Neural progenitor cell (in vitro differentiated cells): ENCODE measurements around the gene TBX10. TPM values are rescaled to one million over a fixed set of nuclear protein-coding genes. Genes with fewer than 3 reads are reported as not detected.
A peak's percentile ranks its signal among the peaks of the same experiment; 100 is the strongest.
"Not testable (repeated sequence)": the region's sequence is repeated elsewhere in the genome, so short reads cannot be mapped to it uniquely, and the experiment has no call there.

Experiments used
- DNase-seq: peaks from one replicate; pipeline ENCODE4 v3.0.0-alpha.2; 2016; ENCODE audit warnings: low spot score
- H2AFZ ChIP-seq: fragments of 200-600 bp; sonication (generic); replicated peaks from 2 replicates; pipeline ENCODE4 v1.6.1; 2016; ENCODE audit warnings: antibody characterized with exemption
- H3F3A ChIP-seq: fragments of 200-600 bp; sonication (generic); 2 replicates; pipeline ENCODE4 v1.6.1; 2016; ENCODE audit warnings: antibody characterized with exemption, low read depth
- H3K27ac ChIP-seq: fragments of 200-600 bp; sonication (generic); 2 replicates; pipeline ENCODE4 v1.5.1; 2016; ENCODE audit warnings: mild to moderate bottlenecking
- H3K27me3 ChIP-seq: fragments of 200-600 bp; sonication (generic); 2 replicates; pipeline ENCODE4 v1.6.1; 2016; ENCODE audit warnings: mild to moderate bottlenecking, moderate library complexity
- H3K36me3 ChIP-seq: fragments of 200-600 bp; sonication (generic); 2 replicates; pipeline ENCODE4 v1.5.1; 2016
- H3K4me1 ChIP-seq: fragments of 200-600 bp; sonication (generic); 2 replicates; pipeline ENCODE4 v1.6.1; 2016; ENCODE audit warnings: mixed run types
- H3K4me2 ChIP-seq: fragments of 200-600 bp; sonication (generic); 2 replicates; pipeline ENCODE4 v1.6.1; 2016
- H3K4me3 ChIP-seq: fragments of 200-600 bp; sonication (generic); 2 replicates; pipeline ENCODE4 v1.5.1; 2016
- H3K79me2 ChIP-seq: fragments of 200-600 bp; sonication (generic); 2 replicates; pipeline ENCODE4 v1.6.1; 2016; ENCODE audit warnings: low read depth
- H3K9ac ChIP-seq: fragments of 200-600 bp; sonication (generic); 2 replicates; pipeline ENCODE4 v1.6.1; 2016
- H3K9me3 ChIP-seq: fragments of 200-600 bp; sonication (generic); 2 replicates; pipeline ENCODE4 v1.5.1; 2016; ENCODE audit warnings: low read depth
- H4K20me1 ChIP-seq: fragments of 200-600 bp; sonication (generic); 2 replicates; pipeline ENCODE4 v1.6.1; 2016; ENCODE audit warnings: low read depth
- H3K27ac Mint-ChIP-seq: 3 replicates; pipeline ENCODE4 v1.8.0; 2021; ENCODE audit warnings: mixed read lengths
- H3K27me3 Mint-ChIP-seq: 2 replicates; pipeline ENCODE4 v1.8.0; 2022; ENCODE audit warnings: low read depth, mild to moderate bottlenecking, inconsistent platforms, moderate library complexity, mixed read lengths; ENCODE audit not compliant: insufficient read depth
- H3K36me3 Mint-ChIP-seq: 3 replicates; pipeline ENCODE4 v1.8.0; 2021; ENCODE audit warnings: mixed read lengths
- H3K4me1 Mint-ChIP-seq: 3 replicates; pipeline ENCODE4 v1.8.0; 2021; ENCODE audit warnings: mixed read lengths
- H3K4me3 Mint-ChIP-seq: 3 replicates; pipeline ENCODE4 v1.8.0; 2021; ENCODE audit warnings: mild to moderate bottlenecking, moderate library complexity, mixed read lengths
- H3K9me3 Mint-ChIP-seq: 3 replicates; pipeline ENCODE4 v1.8.0; 2020; ENCODE audit warnings: mixed read lengths
- CTCF ChIP-seq: fragments of 200-600 bp; sonication (generic); IDR thresholded peaks from 2 replicates; pipeline ENCODE4 v1.5.1; 2017; ENCODE audit warnings: antibody characterized with exemption, mild to moderate bottlenecking
- EZH2 ChIP-seq: fragments of 200-600 bp; sonication (generic); IDR thresholded peaks from 2 replicates; pipeline ENCODE4 v1.6.1; 2017; ENCODE audit warnings: antibody characterized with exemption, mild to moderate bottlenecking, moderate library complexity
- EZH2phosphoT487 ChIP-seq: fragments of 200-600 bp; sonication (generic); IDR thresholded peaks from 2 replicates; pipeline ENCODE4 v1.6.1; 2017; ENCODE audit warnings: antibody characterized with exemption
- total RNA-seq: library from RNA; depleted of rRNA; stranded (reverse); fragments of >200 nt; gene quantifications from 2 replicates; pipeline ENCODE4 v1.2.3, GENCODE V29; 2015; ENCODE audit warnings: low replicate concordance

TBX10 gene
- total RNA-seq, 1 donor from 2014 or later = not detected

- Histone ChIP-seq H3K4me1 (peaks cover 29% of the 10 kb centered on the region), H3K36me3 (no peaks in the 10 kb centered on the region), H3K9ac (no peak overlapping the region), H3K27ac (no peak overlapping the region), H4K20me1 (no peaks in the 10 kb centered on the region), H3K4me2 (peak overlapping the region; percentile 81), H3F3A (peaks cover 28% of the 10 kb centered on the region), H3K4me3 (no peak overlapping the region), H2AFZ (no peak overlapping the region), H3K27me3 (peaks cover 27% of the 10 kb centered on the region), H3K79me2 (peaks cover 10% of the 10 kb centered on the region), H3K9me3 (no peaks in the 10 kb centered on the region)
- Mint-ChIP-seq H3K27me3 (peaks cover 13% of the 10 kb centered on the region), H3K9me3 (peaks cover 10% of the 10 kb centered on the region), H3K36me3 (peaks cover 2% of the 10 kb centered on the region), H3K4me1 (peaks cover 39% of the 10 kb centered on the region), H3K27ac (peak overlapping the region; percentile 10), H3K4me3 (peak overlapping the region; percentile 78)
- peak; percentile 92 for DNase-seq
- no peak for TF ChIP-seq CTCF
Measured at GRCh38 chr11:67605231-67606011, 34.1 kb downstream of the TBX10 start.

GRCh38 chr11:67604815-67605214 lies 34.7 kb downstream of the TBX10 start:
- no peak overlapping the region for H3K9ac ChIP-seq
- H3K27ac ChIP-seq = no peak overlapping the region
- Mint-ChIP-seq H3K27ac (peak overlapping the region; percentile 39), H3K36me3 (peaks cover 2% of the 10 kb centered on the region), H3K27me3 (peaks cover 13% of the 10 kb centered on the region), H3K4me3 (peak overlapping the region; percentile 66), H3K9me3 (peaks cover 10% of the 10 kb centered on the region), H3K4me1 (peaks cover 39% of the 10 kb centered on the region)
- no peaks in the 10 kb centered on the region for H4K20me1 ChIP-seq
- H3K9me3 ChIP-seq = no peaks in the 10 kb centered on the region
- H3F3A ChIP-seq = peaks cover 28% of the 10 kb centered on the region
- H3K4me1 ChIP-seq = peaks cover 29% of the 10 kb centered on the region
- H3K27me3 ChIP-seq = peaks cover 27% of the 10 kb centered on the region
- H3K79me2 ChIP-seq = peaks cover 10% of the 10 kb centered on the region
- TF ChIP-seq EZH2 = no peak
- no peak for TF ChIP-seq CTCF
- TF ChIP-seq EZH2phosphoT487 = no peak
- no peaks in the 10 kb centered on the region for H3K36me3 ChIP-seq
- H3K4me3 ChIP-seq = no peak overlapping the region
- H3K4me2 ChIP-seq = peak overlapping the region; percentile 81
- no peak for DNase-seq
- H2AFZ ChIP-seq = no peak overlapping the region

- H3K27me3 Mint-ChIP-seq = peaks cover 13% of the 10 kb centered on the region
Measured at GRCh38 chr11:67604119-67604518, 35.4 kb downstream of the TBX10 start.

GRCh38 chr11:67601098-67601497 lies 38.5 kb downstream of the TBX10 start:
- Mint-ChIP-seq H3K36me3 (no peaks in the 10 kb centered on the region), H3K27me3 (peaks cover 12% of the 10 kb centered on the region), H3K27ac (no peak overlapping the region), H3K9me3 (peaks cover 23% of the 10 kb centered on the region), H3K4me3 (no peak overlapping the region), H3K4me1 (peaks cover 27% of the 10 kb centered on the region)
- no peak overlapping the region for H3K9ac ChIP-seq
- H3K27ac ChIP-seq = no peak overlapping the region
- H3F3A ChIP-seq = peaks cover 26% of the 10 kb centered on the region
- no peak overlapping the region for H2AFZ ChIP-seq
- H3K27me3 ChIP-seq = peaks cover 28% of the 10 kb centered on the region
- H3K4me3 ChIP-seq = no peak overlapping the region
- TF ChIP-seq CTCF (no peak), EZH2 (no peak), EZH2phosphoT487 (no peak)
- H3K9me3 ChIP-seq = no peaks in the 10 kb centered on the region
- DNase-seq = no peak
- H3K79me2 ChIP-seq = no peaks in the 10 kb centered on the region
- no peaks in the 10 kb centered on the region for H3K36me3 ChIP-seq
- no peak overlapping the region for H3K4me2 ChIP-seq
- H3K4me1 ChIP-seq = peaks cover 26% of the 10 kb centered on the region
- no peaks in the 10 kb centered on the region for H4K20me1 ChIP-seq

More at GRCh38 chr11:67604119-67604518, 35.4 kb downstream of the TBX10 start:
- not testable (repeated sequence) for H3K9me3 ChIP-seq, H3K9ac ChIP-seq, H2AFZ ChIP-seq, H3K4me3 ChIP-seq, DNase-seq, H3K27ac ChIP-seq, H3K36me3 Mint-ChIP-seq, H3K36me3 ChIP-seq, H4K20me1 ChIP-seq, H3K79me2 ChIP-seq
- H3K4me1 ChIP-seq = peaks cover 29% of the 10 kb centered on the region
- peaks cover 30% of the 10 kb centered on the region for H3K27me3 ChIP-seq
- Mint-ChIP-seq H3K27ac (peak overlapping the region; percentile 48), H3K9me3 (peaks cover 10% of the 10 kb centered on the region), H3K4me3 (peak overlapping the region; percentile 66), H3K4me1 (peaks cover 39% of the 10 kb centered on the region)
- H3F3A ChIP-seq = peaks cover 28% of the 10 kb centered on the region
- peak overlapping the region; percentile 81 for H3K4me2 ChIP-seq
